GM21737 (cell line): Measurements from ENCODE around the gene BTNL3.

Source experiments
- ATAC-seq: cut with Tn5 transposase; IDR thresholded peaks from one replicate; pipeline ENCODE4 v1.9.1; 2021; ENCODE audit warnings: mild to moderate bottlenecking, moderate library complexity; ENCODE audit not compliant: unreplicated experiment

Gene BTNL3

GRCh38 chr5:181020688-181021087 lies 32.0 kb downstream of the BTNL3 start:
- ATAC-seq, result no peak

GRCh38 chr5:181024245-181025064 lies 35.8 kb downstream of the BTNL3 start:
- ATAC-seq, result no peak

DNA sequence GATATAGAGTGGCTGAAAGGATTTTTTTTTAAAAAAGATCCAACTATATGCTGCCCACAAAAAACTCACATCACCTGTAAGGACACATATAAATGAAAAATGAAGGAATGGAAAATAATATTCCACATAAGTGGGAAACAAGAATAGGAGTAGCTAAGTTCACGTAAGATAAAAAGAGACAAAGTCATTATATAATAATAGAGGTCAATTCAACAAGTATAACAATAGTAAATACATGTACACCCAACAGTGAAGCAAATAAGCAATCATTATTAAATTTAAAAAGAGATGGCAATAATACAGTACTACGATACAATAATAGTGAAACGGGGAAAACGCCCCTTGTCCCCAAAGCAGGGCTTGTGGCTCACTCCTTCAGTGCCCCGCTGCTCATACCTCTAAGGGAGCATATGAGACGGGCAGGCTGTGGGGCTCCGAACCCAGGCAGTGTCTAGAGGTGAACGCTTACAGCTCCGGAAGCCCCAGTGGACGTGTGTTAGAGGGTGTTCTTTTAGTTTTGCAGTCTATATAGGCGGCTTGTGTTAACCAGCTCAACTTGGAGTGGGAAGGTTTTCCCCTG lies 38.9 kb downstream of the BTNL3 start:
- ATAC-seq, result no peak

DNA sequence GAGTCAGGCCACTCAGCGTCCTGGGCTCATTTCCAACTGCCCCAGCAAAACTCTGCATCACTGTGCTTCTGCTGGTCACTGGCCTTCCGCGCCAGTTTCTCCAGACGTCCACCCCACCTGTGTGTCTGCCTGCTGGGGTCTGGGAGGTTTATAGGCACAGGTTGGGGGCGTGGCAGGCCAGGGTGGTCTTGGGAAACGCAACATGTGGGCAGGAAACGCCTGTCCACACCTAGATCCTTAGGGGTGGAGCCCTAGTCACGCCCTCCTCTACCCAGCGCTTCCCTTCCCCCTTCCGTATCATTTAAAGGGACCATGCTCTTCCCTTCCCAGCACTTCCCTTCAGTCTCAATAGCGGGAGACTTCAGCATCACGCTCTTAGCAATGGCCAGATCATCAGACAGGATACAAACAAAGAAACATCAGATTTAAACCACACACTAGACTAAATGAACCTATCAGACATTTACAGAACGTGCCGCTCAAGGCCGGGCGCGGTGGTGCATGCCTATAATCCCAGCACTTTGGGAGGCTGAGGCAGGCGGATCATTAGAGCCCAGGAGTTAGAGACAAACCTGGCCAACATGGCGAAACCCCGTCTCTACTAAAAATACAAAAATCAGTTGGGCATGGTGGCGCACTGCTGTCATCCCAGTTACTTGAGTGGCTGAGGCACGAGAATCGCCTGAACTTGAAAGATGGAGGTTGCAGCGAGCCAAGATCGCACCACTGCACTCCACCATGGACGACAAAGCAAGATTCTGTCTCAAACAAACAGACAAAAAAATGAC lies 39.6 kb downstream of the BTNL3 start:
- ATAC-seq, result no peak

DNA sequence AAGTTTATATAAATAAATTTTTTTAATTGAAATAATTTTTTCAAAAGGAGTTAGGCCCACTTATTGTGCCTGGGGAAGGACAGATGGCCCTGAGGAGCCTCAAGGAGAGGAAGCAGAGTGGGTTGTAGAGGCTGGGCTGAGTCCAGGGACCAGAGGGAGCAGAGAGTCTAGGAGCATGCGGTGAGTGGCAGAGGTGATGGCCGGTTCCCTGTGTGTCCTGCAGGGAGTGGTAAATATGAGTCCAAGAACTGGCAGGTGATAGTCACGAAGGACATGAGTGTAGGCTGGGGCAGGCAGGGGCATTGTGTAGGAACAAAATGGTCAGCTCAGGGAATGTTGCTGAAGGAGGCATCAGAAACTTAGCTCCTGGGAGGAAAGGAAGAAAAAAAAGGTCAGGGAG lies 43.1 kb downstream of the BTNL3 start:
- no peak for ATAC-seq

- ATAC-seq, result no peak
These were observed 47.6 kb downstream of the BTNL3 start for GRCh38 chr5:181035991-181036815.

GRCh38 chr5:181036816-181037364 lies 48.2 kb downstream of the BTNL3 start:
- ATAC-seq, result no peak

DNA sequence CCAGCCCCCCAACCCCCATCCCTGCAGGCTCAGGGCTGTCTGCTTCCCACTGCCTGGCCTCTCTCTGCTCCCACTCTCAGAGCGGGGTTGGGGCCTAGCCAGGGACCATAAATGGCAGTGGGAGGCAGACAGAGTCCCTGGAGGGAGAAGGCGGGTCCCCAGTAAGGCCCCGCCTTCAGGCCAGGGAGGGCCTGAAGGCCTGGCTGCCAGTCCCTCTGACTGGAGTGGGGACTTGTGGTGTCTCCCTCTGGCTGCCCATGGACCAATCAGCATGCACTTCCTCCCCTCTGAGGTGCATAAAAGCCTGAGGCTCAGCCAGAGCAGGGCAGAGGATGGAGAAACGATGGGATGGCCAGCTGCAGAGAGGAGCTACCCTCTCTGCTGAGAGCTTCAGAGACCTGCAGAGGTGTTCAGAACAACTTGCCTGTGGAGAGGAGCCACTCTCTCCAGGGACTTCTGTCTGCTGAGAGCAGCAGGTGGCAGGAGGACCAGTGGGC lies 48.8 kb downstream of the BTNL3 start:
- ATAC-seq, result no peak

DNA sequence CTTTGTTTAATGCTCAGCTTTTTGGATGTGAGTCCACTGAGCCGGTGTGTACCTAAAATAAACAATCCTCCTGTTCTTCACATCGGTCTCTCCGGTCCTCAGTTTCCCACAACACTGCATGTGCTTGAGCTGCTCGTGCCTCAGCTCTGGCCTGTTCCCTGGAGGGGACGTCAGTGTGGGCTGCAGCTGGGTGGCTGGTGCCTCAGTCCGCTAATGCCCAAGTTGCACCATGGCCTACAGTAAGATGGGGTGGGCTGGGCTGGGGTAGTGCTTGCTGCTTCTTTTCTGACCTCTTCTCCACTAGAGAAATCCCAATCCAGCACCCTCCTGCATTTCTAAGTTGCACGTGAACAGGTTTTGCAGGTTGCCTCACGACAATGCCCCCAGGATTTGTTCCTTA lies 50.8 kb downstream of the BTNL3 start:
- ATAC-seq, result no peak

DNA sequence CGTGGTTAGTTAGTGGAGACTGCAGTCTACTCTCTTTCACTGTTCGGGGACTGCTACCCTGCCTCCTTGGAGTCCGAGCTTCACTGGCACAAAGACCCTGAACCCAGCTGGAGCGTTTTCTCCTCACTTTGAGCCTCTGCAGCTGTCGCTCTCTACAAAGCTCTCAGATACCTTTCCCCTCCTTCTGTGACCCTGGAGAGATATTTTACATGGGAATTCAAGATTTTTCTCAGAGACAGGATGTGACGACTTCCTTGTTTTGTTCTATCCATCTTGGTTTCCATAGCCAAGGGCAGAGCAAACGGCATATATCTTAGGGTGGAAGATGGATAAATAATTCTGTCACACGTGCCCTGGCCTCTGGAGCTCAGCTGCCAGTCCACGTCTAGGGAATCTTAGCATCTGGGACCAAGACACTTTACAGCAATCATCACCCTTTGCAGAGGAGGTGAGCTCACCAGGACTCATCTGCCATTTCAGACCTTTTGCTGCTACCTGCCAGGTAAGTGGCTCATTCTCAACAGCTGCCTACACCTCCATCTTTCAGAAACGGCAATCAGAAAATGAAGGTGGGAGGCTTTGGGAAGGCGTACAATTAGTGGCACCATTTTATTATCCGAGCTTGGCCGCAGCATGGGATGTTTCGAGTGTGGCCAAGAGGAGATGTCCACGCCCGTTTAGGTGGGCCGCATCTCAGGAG lies 51.4 kb downstream of the BTNL3 start, which contains the start of gene BTNL9:
Gene BTNL9 (plus strand): TSS at position 336 of the 700 bp plus-strand sequence. CDS start 5,224 bp downstream, outside the sequence.
- ATAC-seq, result no peak

DNA sequence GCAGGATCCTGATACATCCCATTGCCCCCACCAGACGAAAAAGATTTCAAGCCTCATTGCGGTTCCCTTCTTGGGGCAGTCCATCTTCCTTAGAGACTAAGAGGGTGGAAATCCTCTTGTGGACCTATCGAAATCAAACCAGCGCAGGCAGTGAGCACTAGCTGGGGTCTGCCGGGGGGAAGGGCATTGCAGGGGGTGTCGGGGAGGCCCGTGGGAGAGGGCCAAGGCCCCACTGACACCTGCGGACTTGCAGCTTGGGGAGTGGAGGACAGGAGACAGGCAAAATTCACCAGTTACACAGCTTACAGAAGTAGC lies 51.9 kb downstream of the BTNL3 start:
- ATAC-seq, result no peak

DNA sequence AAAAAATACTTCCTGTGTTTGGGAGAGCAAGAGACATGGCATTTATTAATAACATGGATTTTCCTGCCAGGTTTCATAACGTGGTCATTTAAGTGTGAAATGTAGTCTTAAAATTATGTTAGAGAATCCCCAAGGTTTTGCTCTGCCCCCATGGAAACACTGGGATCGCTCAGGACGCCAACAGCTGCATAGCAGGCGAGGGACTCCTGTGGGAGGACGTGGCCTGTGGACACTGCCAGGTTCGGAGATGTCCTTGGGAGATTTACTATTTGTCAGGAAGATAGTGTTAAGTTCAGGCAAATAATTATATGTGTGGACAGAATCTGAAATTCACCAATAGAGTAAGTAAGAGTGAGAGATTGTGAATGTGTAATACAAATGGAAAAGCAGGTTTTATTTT lies 52.4 kb downstream of the BTNL3 start:
- no peak for ATAC-seq

DNA sequence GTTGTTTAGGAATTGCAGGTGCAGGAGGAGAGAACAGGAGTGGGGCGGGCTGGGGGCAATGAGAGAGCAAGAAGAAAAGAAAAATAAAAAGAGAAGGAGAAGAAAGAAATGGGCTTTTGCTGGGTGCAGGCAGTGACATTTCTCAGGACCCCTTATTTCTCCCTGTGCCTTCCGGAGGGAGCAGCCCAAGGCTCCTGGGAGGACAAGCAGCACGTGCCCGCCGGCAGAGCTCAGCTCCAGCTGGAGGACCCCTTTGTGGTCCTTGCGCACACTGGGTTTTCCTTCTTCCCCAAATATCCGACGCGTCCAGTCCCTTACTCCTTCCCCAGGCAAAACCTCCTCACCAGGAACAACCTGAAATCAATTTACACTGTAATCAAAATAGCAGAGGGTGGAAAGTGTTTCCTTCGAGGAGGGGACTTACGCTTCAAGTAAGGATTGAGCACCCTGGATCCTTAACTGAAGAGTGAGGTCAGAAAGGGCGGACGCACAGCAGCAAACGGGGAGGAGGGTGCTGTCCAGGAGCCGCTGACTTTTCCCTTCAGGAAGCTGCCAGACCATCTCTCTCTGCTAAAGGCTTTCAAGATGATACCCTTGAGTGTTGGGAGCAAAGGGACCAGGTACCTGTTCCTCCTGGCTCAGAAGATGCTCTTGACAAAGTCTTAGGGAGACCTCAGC lies 53.5 kb downstream of the BTNL3 start:
- no peak for ATAC-seq

GRCh38 chr5:181042722-181043121 lies 54.1 kb downstream of the BTNL3 start:
- no peak for ATAC-seq

DNA sequence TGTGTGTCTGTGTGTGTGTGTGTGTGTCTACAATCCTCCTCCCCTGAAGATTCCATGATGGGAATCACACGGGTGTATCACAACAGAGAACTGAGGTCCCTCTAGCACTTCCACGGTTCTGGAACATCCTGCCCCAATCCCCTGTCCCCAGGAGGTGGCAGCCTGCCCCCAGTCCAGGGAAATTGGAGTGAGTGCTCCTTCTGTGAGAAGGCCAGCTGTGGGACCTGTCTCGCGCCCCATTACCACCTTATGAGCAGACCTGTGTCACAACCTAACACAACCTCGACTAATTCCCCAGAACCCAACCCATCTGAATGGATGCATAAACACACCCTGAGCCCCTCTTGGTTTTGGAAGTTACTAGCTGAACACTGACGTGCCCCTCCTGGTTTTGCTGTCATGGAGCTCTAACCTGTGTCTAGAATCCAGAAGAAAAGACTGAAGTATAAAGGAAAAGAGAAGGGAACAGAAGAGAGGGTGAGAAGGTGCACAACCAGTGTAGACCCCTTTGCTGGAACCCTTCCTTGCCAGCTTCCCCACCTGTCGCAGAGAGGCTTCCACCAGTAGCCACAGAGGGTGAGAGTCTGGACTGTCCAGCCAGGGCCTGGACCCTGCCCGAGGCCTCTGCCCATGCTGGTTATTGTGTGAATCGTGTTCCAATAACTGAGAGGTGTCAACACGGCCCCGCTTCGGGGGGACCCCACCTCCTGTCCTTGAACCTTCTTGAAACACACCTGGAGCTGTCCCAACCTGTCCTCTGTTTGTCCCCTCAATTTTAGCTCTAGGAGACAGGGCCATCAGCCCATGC lies 54.8 kb downstream of the BTNL3 start:
- no peak for ATAC-seq

DNA sequence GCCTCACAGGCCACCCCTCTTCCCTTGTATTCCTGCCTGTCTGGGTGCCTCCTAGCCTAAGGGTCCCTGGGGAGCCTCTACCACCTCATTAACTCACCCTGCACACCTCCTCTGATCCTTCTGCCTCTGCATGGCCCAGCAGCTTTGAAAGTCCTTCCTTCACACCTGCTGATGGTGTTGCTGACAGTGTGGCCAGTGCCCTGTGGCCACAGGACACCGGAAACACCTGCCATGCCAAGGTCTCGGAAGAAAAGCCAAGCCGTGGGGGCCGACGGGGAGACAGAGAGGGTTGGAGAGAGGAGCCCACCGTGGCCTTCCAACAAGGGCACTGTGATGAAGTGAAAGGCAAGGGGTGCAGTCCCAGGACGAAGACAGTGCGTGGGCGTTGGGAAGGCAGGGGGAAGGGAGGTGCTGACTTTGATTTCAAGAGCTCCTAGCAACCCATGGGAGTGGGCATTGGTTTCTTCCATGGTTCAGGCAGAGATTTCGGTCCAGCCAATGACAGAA lies 55.5 kb downstream of the BTNL3 start:
- ATAC-seq, result no peak

- no peak for ATAC-seq
These were observed 56.1 kb downstream of the BTNL3 start for GRCh38 chr5:181044662-181045305.

DNA sequence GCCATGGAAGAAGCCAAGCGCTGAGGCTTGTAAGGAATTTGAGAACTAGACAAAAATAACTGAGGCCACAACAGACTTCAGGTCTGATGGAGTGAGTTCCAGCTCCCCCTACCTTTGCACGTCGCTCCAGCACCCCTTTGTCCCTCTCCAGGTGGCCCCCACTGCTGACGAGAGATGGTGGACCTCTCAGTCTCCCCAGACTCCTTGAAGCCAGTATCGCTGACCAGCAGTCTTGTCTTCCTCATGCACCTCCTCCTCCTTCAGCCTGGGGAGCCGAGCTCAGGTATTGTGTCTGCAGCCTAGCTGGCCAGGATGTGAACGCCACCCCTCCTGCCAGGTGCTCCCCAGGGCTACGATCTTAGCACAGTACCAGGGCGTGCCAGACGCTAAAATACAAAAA lies 56.7 kb downstream of the BTNL3 start:
- no peak for ATAC-seq
